Rectal smooth muscle tissue (tissue), 1 donor: ENCODE measurements around the gene CATSPERE.
"Not testable (repeated sequence)": the region's sequence is repeated elsewhere in the genome, so short reads cannot be mapped to it uniquely, and the experiment has no call there.

Experiments used
- H3K27ac ChIP-seq: one replicate; pipeline ENCODE4 v1.7.0; 2013; ENCODE audit warnings: low read depth, low read length, inconsistent platforms
- H3K27me3 ChIP-seq: one replicate; pipeline ENCODE4 v1.7.0; 2013; ENCODE audit warnings: low read length; ENCODE audit not compliant: control insufficient read depth, insufficient read depth
- H3K36me3 ChIP-seq: one replicate; pipeline ENCODE4 v1.7.0; 2013; ENCODE audit warnings: low read length; ENCODE audit not compliant: control insufficient read depth, insufficient read depth
- H3K4me1 ChIP-seq: one replicate; pipeline ENCODE4 v1.7.0; 2013; ENCODE audit warnings: low read length; ENCODE audit not compliant: control insufficient read depth, insufficient read depth
- H3K4me3 ChIP-seq: one replicate; pipeline ENCODE4 v1.7.0; 2013; ENCODE audit warnings: low read length
- H3K9ac ChIP-seq: one replicate; pipeline ENCODE4 v1.7.0; 2013; ENCODE audit warnings: low read length

The CATSPERE gene

GRCh38 chr1:244664353-244664752, 203.3 kb downstream of the CATSPERE start:
- no peak overlapping the region for H3K27ac ChIP-seq
- H3K4me3 ChIP-seq = no peak overlapping the region
- no peaks in the 10 kb centered on the region for H3K27me3 ChIP-seq
- no peak overlapping the region for H3K9ac ChIP-seq
- no peaks in the 10 kb centered on the region for H3K36me3 ChIP-seq
- no peaks in the 10 kb centered on the region for H3K4me1 ChIP-seq

- H3K9ac ChIP-seq = no peak overlapping the region
- no peaks in the 10 kb centered on the region for H3K4me1 ChIP-seq
- H3K36me3 ChIP-seq = no peaks in the 10 kb centered on the region
- no peaks in the 10 kb centered on the region for H3K27me3 ChIP-seq
- no peak overlapping the region for H3K4me3 ChIP-seq
- no peak overlapping the region for H3K27ac ChIP-seq
Measured at GRCh38 chr1:244665771-244666217, 204.7 kb downstream of the CATSPERE start.

GRCh38 chr1:244666672-244667418, 205.8 kb downstream of the CATSPERE start:
- not testable (repeated sequence) for H3K9ac ChIP-seq, H3K4me3 ChIP-seq, H3K27me3 ChIP-seq, H3K36me3 ChIP-seq, H3K27ac ChIP-seq, H3K4me1 ChIP-seq

DNA sequence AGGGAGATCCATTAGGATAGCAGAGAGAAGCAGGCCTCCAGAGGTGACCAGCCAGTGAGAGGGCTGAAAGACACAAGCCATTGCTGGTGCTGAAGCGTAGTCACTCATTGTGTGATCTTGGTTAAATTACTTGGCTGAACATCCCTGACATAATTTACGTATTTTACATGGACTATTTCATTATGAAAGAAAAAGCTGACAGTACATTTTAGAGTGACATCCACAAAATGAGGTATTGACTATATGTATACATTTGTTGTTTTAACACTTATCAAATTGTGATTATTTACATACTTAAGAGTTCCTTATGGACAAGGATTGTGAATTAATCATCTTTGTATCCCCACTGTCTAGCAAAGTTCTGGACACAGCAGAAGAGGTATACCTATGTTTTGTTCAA, 206.7 kb downstream of the CATSPERE start:
- Histone ChIP-seq H3K36me3 (no peaks in the 10 kb centered on the region), H3K4me1 (peaks cover under 1% of the 10 kb centered on the region), H3K27me3 (no peaks in the 10 kb centered on the region), H3K9ac (no peak overlapping the region), H3K4me3 (no peak overlapping the region), H3K27ac (no peak overlapping the region)

- Histone ChIP-seq H3K4me3 (peak overlapping the region; percentile 1), H3K27ac (peak overlapping the region; percentile 32), H3K36me3 (no peaks in the 10 kb centered on the region), H3K27me3 (no peaks in the 10 kb centered on the region), H3K4me1 (peaks cover 5% of the 10 kb centered on the region), H3K9ac (no peak overlapping the region)
Measured at GRCh38 chr1:244672946-244673682, 212.0 kb downstream of the CATSPERE start.

DNA sequence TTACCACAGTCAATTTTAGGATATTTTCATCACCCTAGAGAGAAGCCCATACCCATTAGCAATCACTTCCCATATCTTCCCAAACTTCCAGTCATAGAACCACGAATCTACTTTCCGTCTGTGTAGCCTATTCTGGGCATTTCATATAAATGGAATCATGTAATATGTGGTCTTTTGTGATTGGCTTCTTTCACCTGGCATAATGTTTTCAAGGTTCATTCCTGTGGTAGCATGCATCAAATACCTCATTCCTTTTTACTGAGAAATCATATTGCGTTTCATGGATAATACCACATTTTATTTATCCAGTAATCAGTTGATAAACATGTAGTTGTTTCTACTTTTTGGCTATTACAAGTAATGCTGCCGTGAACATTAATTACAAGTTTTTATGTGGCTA, 213.4 kb downstream of the CATSPERE start:
- Histone ChIP-seq H3K36me3 (no peaks in the 10 kb centered on the region), H3K27ac (no peak overlapping the region), H3K4me1 (peaks cover 5% of the 10 kb centered on the region), H3K4me3 (no peak overlapping the region), H3K27me3 (no peaks in the 10 kb centered on the region), H3K9ac (no peak overlapping the region)

DNA sequence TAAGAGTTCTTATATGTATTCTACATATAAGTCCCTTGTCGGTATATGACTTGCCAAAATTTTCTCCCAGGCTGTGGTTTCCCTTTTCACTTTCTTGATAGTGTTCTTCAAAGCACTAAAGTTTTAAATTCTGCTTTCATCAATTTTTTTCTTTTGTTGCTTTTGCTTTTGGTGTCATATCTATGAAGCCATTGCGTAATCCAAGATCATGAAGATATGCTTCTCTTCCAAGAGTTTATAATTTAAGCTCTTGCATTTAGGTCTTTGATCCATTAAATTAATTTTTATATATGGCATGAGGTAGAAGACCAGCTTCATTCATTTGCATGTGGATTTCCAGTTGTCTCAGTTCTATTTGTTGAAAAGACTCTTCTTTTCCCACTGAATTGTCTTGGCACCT, 214.1 kb downstream of the CATSPERE start:
- Histone ChIP-seq H3K4me1 (peaks cover 5% of the 10 kb centered on the region), H3K36me3 (no peaks in the 10 kb centered on the region), H3K4me3 (no peak overlapping the region), H3K9ac (no peak overlapping the region), H3K27me3 (no peaks in the 10 kb centered on the region), H3K27ac (no peak overlapping the region)

DNA sequence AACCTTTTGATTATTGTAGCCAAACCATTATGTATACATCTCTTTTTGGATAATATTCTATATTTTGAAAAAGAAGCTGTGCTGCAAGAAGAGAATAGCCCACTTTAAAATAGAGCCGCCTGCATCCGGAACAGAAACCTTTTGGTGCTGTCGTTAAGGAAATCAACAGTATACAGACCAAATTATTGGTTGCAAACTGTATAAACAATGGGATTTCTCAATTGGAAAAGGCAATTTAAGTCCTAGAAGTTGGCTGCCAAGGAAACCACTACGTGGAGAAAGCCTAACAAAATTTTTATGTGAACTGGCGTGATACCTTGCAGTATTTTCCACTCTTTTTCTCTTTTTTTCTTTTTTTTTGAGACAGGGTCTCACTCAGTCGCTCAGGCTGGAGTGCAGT, 217.6 kb downstream of the CATSPERE start:
- Histone ChIP-seq H3K4me3 (no peak overlapping the region), H3K27me3 (no peaks in the 10 kb centered on the region), H3K36me3 (no peaks in the 10 kb centered on the region), H3K27ac (no peak overlapping the region), H3K4me1 (no peaks in the 10 kb centered on the region), H3K9ac (no peak overlapping the region)

DNA sequence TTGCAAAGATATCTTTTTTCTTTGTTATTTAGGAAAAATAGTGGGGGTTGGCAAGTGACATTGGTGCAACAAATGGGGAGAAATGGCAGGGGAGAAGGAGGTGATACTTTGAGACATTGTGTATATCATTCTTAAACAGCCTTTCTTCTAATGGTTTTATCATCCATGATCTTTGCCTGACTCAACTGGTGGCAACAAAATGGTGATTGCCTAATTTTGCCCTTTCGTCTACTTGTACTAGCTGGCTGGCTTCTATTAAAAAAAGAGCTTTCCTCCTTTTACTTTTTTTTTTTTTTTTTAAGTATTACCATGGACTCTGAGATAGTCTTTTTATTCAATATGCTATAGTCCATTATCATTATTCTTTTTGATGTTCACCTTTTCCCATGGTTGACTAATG, 219.6 kb downstream of the CATSPERE start:
- Histone ChIP-seq H3K27me3 (no peaks in the 10 kb centered on the region), H3K27ac (no peak overlapping the region), H3K36me3 (no peaks in the 10 kb centered on the region), H3K9ac (no peak overlapping the region), H3K4me3 (no peak overlapping the region), H3K4me1 (no peaks in the 10 kb centered on the region)

GRCh38 chr1:244682087-244682486, 221.0 kb downstream of the CATSPERE start:
- H3K9ac ChIP-seq, H3K4me1 ChIP-seq: not testable (repeated sequence)

More at GRCh38 chr1:244682087-244682486, 221.0 kb downstream of the CATSPERE start:
- not testable (repeated sequence) for H3K27me3 ChIP-seq, H3K4me3 ChIP-seq, H3K36me3 ChIP-seq, H3K27ac ChIP-seq
